Right lobe of liver (tissue), 6 donors: ENCODE measurements around the gene TRAPPC6A. TPM values are rescaled to one million over a fixed set of nuclear protein-coding genes. Genes with fewer than 3 reads are reported as not detected.

Experiments used
- ATAC-seq, 4 donors: fragments of 200-7000 bp; cut with Tn5 transposase; one replicate each; pipeline ENCODE4 v1.9.1; 2020; ENCODE audit warnings: mild to moderate bottlenecking in 4 of 4, moderate library complexity in 4 of 4
- DNase-seq, 3 donors: peaks; one replicate each; pipeline ENCODE4 v3.0.0-alpha.2; 2020
- H3K27ac ChIP-seq, 3 donors: fragments of 200-600 bp; one replicate each; pipeline ENCODE4 v1.8.0; 2022
- H3K27me3 ChIP-seq, 2 donors: fragments of 200-600 bp; one replicate each; pipeline ENCODE4 v1.8.0; 2022
- H3K36me3 ChIP-seq, 4 donors: fragments of 200-600 bp; sonication (generic) in 1 of 4; one replicate each; pipeline versions ENCODE4 v1.5.1 to v1.8.0; 2017 to 2022; ENCODE audit warnings: control low read depth in 1 of 4
- H3K4me1 ChIP-seq, 4 donors: fragments of 200-600 bp; sonication (generic) in 1 of 4; one replicate each; pipeline versions ENCODE4 v1.5.1 to v1.8.0; 2017 to 2022; ENCODE audit warnings: control low read depth in 1 of 4
- H3K4me3 ChIP-seq, 3 donors: fragments of 200-600 bp; one replicate each; pipeline ENCODE4 v1.8.0; 2022
- H3K9me3 ChIP-seq, 4 donors: fragments of 200-600 bp; sonication (generic) in 1 of 4; one replicate each; pipeline versions ENCODE4 v1.5.1 to v1.8.0; 2017 to 2022; ENCODE audit warnings: control low read depth in 1 of 4
- CTCF ChIP-seq, 4 donors: fragments of 200-600 bp in 3 of 4; fragments of 450-650 bp in 1 of 4; IDR thresholded peaks; one replicate each; pipeline versions ENCODE4 v1.5.1 to v1.8.0; 2016 to 2022; ENCODE audit warnings: antibody characterized with exemption in 4 of 4, mild to moderate bottlenecking in 2 of 4
- POLR2A ChIP-seq: fragments of 450-650 bp; IDR thresholded peaks from one replicate; pipeline ENCODE4 v1.6.1; 2017; ENCODE audit warnings: antibody characterized with exemption, mild to moderate bottlenecking
- WGBS: methylation state at CpG from one replicate; pipeline ENCODE4 v1.1.6; 2018; ENCODE audit warnings: low coverage, low lambda C conversion rate; ENCODE audit not compliant: insufficient coverage; ENCODE audit errors: missing lambda C conversion rate; 5-methylcytosine and 5-hydroxymethylcytosine counted together
- intact Hi-C, 2 donors: fragments of 100-400 bp; cut with DNase I; formaldehyde crosslinking; loops; one replicate each; pipeline versions ENCODE4 v1.11.2 to v1.14.1; 2022
- long read RNA-seq: library from polyadenylated mRNA; unstranded; transcript quantifications from one replicate; pipeline ENCODE4 v2.0.0, GENCODE V29; 2019
- total RNA-seq, 6 experiments: library from RNA; depleted of rRNA in 2 of 6; stranded (reverse); fragments of >200 nt in 2 of 6; fragmentation: NEBNext Ultra II Directional in 3 of 6; extraction: Animal tissue kit (Norgen Biotek cat#: 25700) in 3 of 6; gene quantifications; one replicate each; pipeline versions ENCODE4 v1.1.0 to v1.2.4, GENCODE V29; 2016 to 2023
- donor health status: DM: no; HTN: yes; CAD: no.
- donor health status: DM: no; HTN: no; CAD: no.
- donor health status: DM: no; HTN: no; CAD: no.
- donor health status: DM: no; HTN: yes; CAD: no.
- donor health status: DM: no; HTN: yes; CAD: no.

The TRAPPC6A gene
- 10 to 100 TPM; 13.1 to 33.3 (median 23.7) TPM for total RNA-seq
- long read RNA-seq, transcript TRAPPC6A-202 (6 exons, 758 nt), result major isoform, 6 of 9 reads
- long read RNA-seq, partial matches to known transcripts, result 2 of 9 reads
- long read RNA-seq, other reads (novel, unspliced or antisense), result 0 of 9 reads

GRCh38 chr19:45177817-45178261 lies at the start of gene TRAPPC6A:
Gene TRAPPC6A, minus strand, starts transcription at chr19:45178237. Its CDS starts 19 bp downstream, at chr19:45178218.
- Histone ChIP-seq H3K27ac (peak within 1 kb of the TSS; percentile 66 to 84 (median 78)), H3K9me3 (no peaks in the 10 kb centered on the region), H3K36me3 (no peaks in the 10 kb centered on the region), H3K4me3 (peak within 1 kb of the TSS; percentile 92 to 96 (median 94)), H3K27me3 (no peaks in the 10 kb centered on the region), H3K4me1 (peaks cover 0 to 31% (median 10%) of the 10 kb centered on the region in 4 donors)
- TF ChIP-seq CTCF (IDR thresholded peaks at IDR 0.05) (no peak), POLR2A (peak; percentile 38)
- WGBS, result 3% methylated on average over 4 of the region's 36 CpGs
- peak in 1 of 4 donors; percentile 2 for ATAC-seq
- intact Hi-C loops, result no loop called here
- no peak for DNase-seq

GRCh38 chr19:45224645-45225044 lies 46.6 kb upstream of the TRAPPC6A start:
- no peak overlapping the region for H3K27ac ChIP-seq
- H3K4me3 ChIP-seq, result no peak overlapping the region
- no CpG with 5 or more reads among the region's 11 CpGs for WGBS
- no peaks in the 10 kb centered on the region for H3K4me1 ChIP-seq
- H3K27me3 ChIP-seq, result no peaks in the 10 kb centered on the region
- TF ChIP-seq CTCF (IDR thresholded peaks at IDR 0.05) (no peak), POLR2A (no peak)
- no peaks in the 10 kb centered on the region for H3K36me3 ChIP-seq
- intact Hi-C loops, result no loop called here
- DNase-seq (no peak), ATAC-seq (peak in 1 of 4 donors; percentile 16)
- no peaks in the 10 kb centered on the region for H3K9me3 ChIP-seq

- Histone ChIP-seq H3K27me3 (no peaks in the 10 kb centered on the region), H3K4me1 (no peaks in the 10 kb centered on the region), H3K4me3 (no peak overlapping the region), H3K9me3 (no peaks in the 10 kb centered on the region), H3K36me3 (no peaks in the 10 kb centered on the region), H3K27ac (no peak overlapping the region)
- 85% methylated on average over 5 of the region's 5 CpGs for WGBS
- DNase-seq (no peak), ATAC-seq (no peak)
- TF ChIP-seq POLR2A (no peak), CTCF (IDR thresholded peaks at IDR 0.05) (no peak)
- intact Hi-C loops, result no loop called here
Observed at GRCh38 chr19:45223879-45224278, 45.8 kb upstream of the TRAPPC6A start.

GRCh38 chr19:45222724-45223123 lies 44.7 kb upstream of the TRAPPC6A start:
- Histone ChIP-seq H3K36me3 (no peaks in the 10 kb centered on the region), H3K9me3 (no peaks in the 10 kb centered on the region), H3K27ac (no peak overlapping the region), H3K27me3 (no peaks in the 10 kb centered on the region), H3K4me1 (no peaks in the 10 kb centered on the region), H3K4me3 (no peak overlapping the region)
- 85% methylated on average over 5 of the region's 6 CpGs for WGBS
- TF ChIP-seq CTCF (IDR thresholded peaks at IDR 0.05) (no peak), POLR2A (no peak)
- ATAC-seq (no peak), DNase-seq (no peak)
- intact Hi-C loops, result no loop called here
